Ishikawa (cell line): ENCODE results near the gene NFYC.

ENCODE experiments used
- CEBPB ChIP-seq: IDR thresholded peaks from 2 replicates; pipeline ENCODE4 v1.6.1; 2012
- EP300 ChIP-seq: IDR thresholded peaks from 2 replicates; pipeline ENCODE4 v1.6.1; 2012; ENCODE audit warnings: borderline replicate concordance
- NFIC ChIP-seq: IDR thresholded peaks from 2 replicates; pipeline ENCODE4 v1.6.1; 2012
- RAD21 ChIP-seq: IDR thresholded peaks from 2 replicates; pipeline ENCODE4 v1.6.1; 2012; ENCODE audit warnings: low read depth
- TAF1 ChIP-seq: IDR thresholded peaks from 2 replicates; pipeline ENCODE4 v1.6.1; 2012; ENCODE audit warnings: low read depth, mild to moderate bottlenecking
- TCF12 ChIP-seq: IDR thresholded peaks from 2 replicates; pipeline ENCODE4 v1.6.1; 2012; ENCODE audit warnings: low read depth
- TEAD4 ChIP-seq: IDR thresholded peaks from 2 replicates; pipeline ENCODE4 v1.6.1; 2012
- YY1 ChIP-seq: IDR thresholded peaks from 2 replicates; pipeline ENCODE4 v1.6.1; 2012; ENCODE audit warnings: low read depth
- TF ChIP-seq, protein P1 (sequence below): IDR thresholded peaks from 2 replicates; pipeline ENCODE4 v1.6.1; 2012
- TF ChIP-seq, protein P2 (sequence below): IDR thresholded peaks from 2 replicates; pipeline ENCODE4 v1.6.1; 2012
- TF ChIP-seq, protein P3 (sequence below): IDR thresholded peaks from 2 replicates; pipeline ENCODE4 v1.6.1; 2012; ENCODE audit warnings: low read depth, mild to moderate bottlenecking

DNA sequence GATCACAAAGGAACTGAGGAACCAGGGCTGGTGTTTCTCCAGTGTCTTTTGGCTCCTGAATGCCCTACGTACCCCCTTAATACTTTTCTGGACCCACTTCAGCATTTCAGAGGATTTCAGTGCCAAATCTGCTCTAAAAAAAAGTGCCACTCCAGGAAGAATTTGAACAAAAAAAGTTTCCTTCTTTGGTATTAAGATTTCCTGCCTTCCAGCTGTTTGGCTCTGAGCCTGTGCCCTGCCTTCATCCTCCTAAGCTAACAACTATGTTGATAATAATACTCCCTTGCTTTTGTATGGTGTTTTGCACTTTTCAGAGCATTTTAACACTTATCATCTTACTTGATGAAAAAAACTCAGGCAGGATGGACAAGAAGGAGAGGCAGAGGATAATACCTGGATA lies 15.0 kb upstream of the NFYC start:
- TF ChIP-seq CEBPB: no peak
- TF ChIP-seq, protein P1, sequence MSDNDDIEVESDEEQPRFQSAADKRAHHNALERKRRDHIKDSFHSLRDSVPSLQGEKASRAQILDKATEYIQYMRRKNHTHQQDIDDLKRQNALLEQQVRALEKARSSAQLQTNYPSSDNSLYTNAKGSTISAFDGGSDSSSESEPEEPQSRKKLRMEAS: no peak
- TF ChIP-seq EP300: no peak
- no peak for TF ChIP-seq TCF12
- TF ChIP-seq, protein P2, sequence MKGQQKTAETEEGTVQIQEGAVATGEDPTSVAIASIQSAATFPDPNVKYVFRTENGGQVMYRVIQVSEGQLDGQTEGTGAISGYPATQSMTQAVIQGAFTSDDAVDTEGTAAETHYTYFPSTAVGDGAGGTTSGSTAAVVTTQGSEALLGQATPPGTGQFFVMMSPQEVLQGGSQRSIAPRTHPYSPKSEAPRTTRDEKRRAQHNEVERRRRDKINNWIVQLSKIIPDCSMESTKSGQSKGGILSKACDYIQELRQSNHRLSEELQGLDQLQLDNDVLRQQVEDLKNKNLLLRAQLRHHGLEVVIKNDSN: no peak
- TF ChIP-seq TAF1: no peak
- TF ChIP-seq YY1: no peak
- no peak for TF ChIP-seq NFIC
- no peak for TF ChIP-seq RAD21
- TF ChIP-seq, protein P3, sequence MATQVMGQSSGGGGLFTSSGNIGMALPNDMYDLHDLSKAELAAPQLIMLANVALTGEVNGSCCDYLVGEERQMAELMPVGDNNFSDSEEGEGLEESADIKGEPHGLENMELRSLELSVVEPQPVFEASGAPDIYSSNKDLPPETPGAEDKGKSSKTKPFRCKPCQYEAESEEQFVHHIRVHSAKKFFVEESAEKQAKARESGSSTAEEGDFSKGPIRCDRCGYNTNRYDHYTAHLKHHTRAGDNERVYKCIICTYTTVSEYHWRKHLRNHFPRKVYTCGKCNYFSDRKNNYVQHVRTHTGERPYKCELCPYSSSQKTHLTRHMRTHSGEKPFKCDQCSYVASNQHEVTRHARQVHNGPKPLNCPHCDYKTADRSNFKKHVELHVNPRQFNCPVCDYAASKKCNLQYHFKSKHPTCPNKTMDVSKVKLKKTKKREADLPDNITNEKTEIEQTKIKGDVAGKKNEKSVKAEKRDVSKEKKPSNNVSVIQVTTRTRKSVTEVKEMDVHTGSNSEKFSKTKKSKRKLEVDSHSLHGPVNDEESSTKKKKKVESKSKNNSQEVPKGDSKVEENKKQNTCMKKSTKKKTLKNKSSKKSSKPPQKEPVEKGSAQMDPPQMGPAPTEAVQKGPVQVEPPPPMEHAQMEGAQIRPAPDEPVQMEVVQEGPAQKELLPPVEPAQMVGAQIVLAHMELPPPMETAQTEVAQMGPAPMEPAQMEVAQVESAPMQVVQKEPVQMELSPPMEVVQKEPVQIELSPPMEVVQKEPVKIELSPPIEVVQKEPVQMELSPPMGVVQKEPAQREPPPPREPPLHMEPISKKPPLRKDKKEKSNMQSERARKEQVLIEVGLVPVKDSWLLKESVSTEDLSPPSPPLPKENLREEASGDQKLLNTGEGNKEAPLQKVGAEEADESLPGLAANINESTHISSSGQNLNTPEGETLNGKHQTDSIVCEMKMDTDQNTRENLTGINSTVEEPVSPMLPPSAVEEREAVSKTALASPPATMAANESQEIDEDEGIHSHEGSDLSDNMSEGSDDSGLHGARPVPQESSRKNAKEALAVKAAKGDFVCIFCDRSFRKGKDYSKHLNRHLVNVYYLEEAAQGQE: no peak
- no peak for TF ChIP-seq TEAD4
